ENCODE results near the gene EPHB3. TPM values are rescaled to one million over a fixed set of nuclear protein-coding genes. Genes with fewer than 3 reads are reported as not detected.
A peak's percentile ranks its signal among the peaks of the same experiment; 100 is the strongest.

Gene EPHB3
- total and polyA plus RNA-seq, 2 of the 4 experiments (the other 2 are of a cell fraction), result 0.72 to 2.9 TPM

- BruUV-seq (replicated peaks), result no TSS peak
- peaks cover 4% of the 10 kb centered on the region; the same call in 1 of the 2 replicates for H4K20me1 ChIP-seq (ENCODE audit: insufficient read depth, low read length)
- peak overlapping the region; percentile 70 for H2AK9ac ChIP-seq (replicated peaks; ENCODE audit: low read depth, low read length, poor library complexity)
- no peak overlapping the region for H4K91ac ChIP-seq (ENCODE audit: insufficient read depth, low read depth, low read length)
- POLR2A ChIA-PET (ENCODE audit: unreplicated experiment), result no interaction called here
- H3K4me3 ChIP-seq (ENCODE audit: insufficient read depth, low read depth, low read length), result peak overlapping the region; percentile 50
- no peak overlapping the region; the same call in 1 of the 2 replicates for H2BK120ac ChIP-seq (ENCODE audit: low read depth, low read length)
- H3K27ac ChIP-seq (ENCODE audit: insufficient read depth, low read length), result no peak overlapping the region; the same call in 1 of the 2 replicates
- H3K4ac ChIP-seq (ENCODE audit: low read depth, low read length), result peak overlapping the region; percentile 40; the same call in 1 of the 2 replicates
- intact Hi-C loops (cut with micrococcal nuclease), result no loop called here
- no peak overlapping the region for H3K56ac ChIP-seq (ENCODE audit: extremely low read depth, insufficient read depth, low read length)
- DNase-seq, result no peak
- peaks cover 24% of the 10 kb centered on the region for H3K9me1 ChIP-seq (ENCODE audit: insufficient read depth, low read length)
- H2AFZ ChIP-seq (replicated peaks; ENCODE audit: low read length, poor library complexity), result peak overlapping the region; percentile 46
- no peak for TF ChIP-seq CTCF (conservative IDR thresholded peaks at IDR 0.05; ENCODE audit: low read depth, low read length)
- no peak for TF ChIP-seq NFE2L2 (IDR thresholded peaks at IDR 0.05; ENCODE audit: low read depth, low read length)
- no peak for TF ChIP-seq FOS (IDR thresholded peaks at IDR 0.05; ENCODE audit: low read depth, low read length)
- no peak for TF ChIP-seq MAZ (IDR thresholded peaks at IDR 0.05; ENCODE audit: borderline replicate concordance, low read depth, low read length)
- TF ChIP-seq ELK1 (IDR thresholded peaks at IDR 0.05; ENCODE audit: borderline replicate concordance, low read depth, low read length), result no peak
- TF ChIP-seq RAD21 (IDR thresholded peaks at IDR 0.05; ENCODE audit: low read length), result no peak
- no peak for TF ChIP-seq CHD1 (IDR thresholded peaks at IDR 0.05; ENCODE audit: low read depth, low read length)
- no peak for TF ChIP-seq SMC3 (IDR thresholded peaks at IDR 0.05; ENCODE audit: low read depth, low read length)
- TF ChIP-seq RCOR1 (IDR thresholded peaks at IDR 0.05; ENCODE audit: insufficient replicate concordance, low read length), result no peak
- TF ChIP-seq MAFK (IDR thresholded peaks at IDR 0.05; ENCODE audit: low read depth, low read length), result no peak
- no peak for TF ChIP-seq USF2 (IDR thresholded peaks at IDR 0.05; ENCODE audit: low read depth, low read length)
- no peaks in the 10 kb centered on the region for H3K9me3 ChIP-seq (ENCODE audit: control insufficient read depth, insufficient read depth, low read length)
- peak overlapping the region; percentile 73; the same call in 1 of the 2 replicates for H3K23ac ChIP-seq (ENCODE audit: low read depth, low read length)
- in situ Hi-C loops (cut with MboI; ENCODE audit: low sequenced_read_pairs), result no loop called here
- peak overlapping the region; percentile 42; the same call in 1 of the 2 replicates for H3K9ac ChIP-seq (ENCODE audit: low read depth, low read length)
- peak overlapping the region; percentile 75; the same call in 1 of the 2 replicates for H3K4me2 ChIP-seq (ENCODE audit: low read depth, low read length)
- no peak overlapping the region for H2BK20ac ChIP-seq (ENCODE audit: low read depth, low read length)
- no peak for ATAC-seq (ENCODE audit: low read depth)
- no peaks in the 10 kb centered on the region for H3K36me3 ChIP-seq (ENCODE audit: control insufficient read depth, insufficient read depth, low read length)
- H2AK5ac ChIP-seq (ENCODE audit: low read depth, low read length), result peak overlapping the region; percentile 45; the same call in 1 of the 2 replicates
- peaks cover 42% of the 10 kb centered on the region for H3K4me1 ChIP-seq (ENCODE audit: control insufficient read depth, insufficient read depth, low read length)
- no peak overlapping the region for H2BK5ac ChIP-seq (ENCODE audit: low read depth, low read length, poor library complexity, severe bottlenecking)
- peak overlapping the region; percentile 13; the same call in 1 of the 2 replicates for H3K14ac ChIP-seq (replicated peaks; ENCODE audit: low read depth, low read length)
- H4K5ac ChIP-seq (ENCODE audit: low read depth, low read length), result no peak overlapping the region
- H3K18ac ChIP-seq (ENCODE audit: low read depth, low read length), result no peak overlapping the region; the same call in 1 of the 2 replicates
- peaks cover 4 to 40% of the 10 kb centered on the region in 2 experiments; a peak in 2 of 4 replicates for H3K79me1 ChIP-seq (ENCODE audit: low read depth in 1 of 2, low read length in 2 of 2)
- CTCF ChIA-PET, result interaction anchor here (3.3 kb wide), 1 partner anchor 163 kb away, joined by 22 read pairs; no protein-coding TSS in a partner anchor
- H4K8ac ChIP-seq (ENCODE audit: low read depth in 2 of 2, low read length in 2 of 2), result no peak overlapping the region
- dilution Hi-C loops (cut with HindIII; ENCODE audit: low sequenced_read_pairs, unreplicated experiment), result no loop called here
- no CpG with 5 or more reads among the region's 11 CpGs for WGBS, 2 experiments (ENCODE audit: extremely low coverage in 2 of 2, insufficient read length in 1 of 2)
- H2BK15ac ChIP-seq (ENCODE audit: low read depth, low read length), result peak overlapping the region; percentile 4; the same call in 1 of the 3 replicates
- H3K27me3 ChIP-seq (ENCODE audit: control insufficient read depth, insufficient read depth, low read length), result peaks cover 15% of the 10 kb centered on the region
Observed at GRCh38 chr3:184563561-184563925, 2.0 kb downstream of the EPHB3 start.
